ENCODE data around the gene HARBI1.

The HARBI1 gene

DNA sequence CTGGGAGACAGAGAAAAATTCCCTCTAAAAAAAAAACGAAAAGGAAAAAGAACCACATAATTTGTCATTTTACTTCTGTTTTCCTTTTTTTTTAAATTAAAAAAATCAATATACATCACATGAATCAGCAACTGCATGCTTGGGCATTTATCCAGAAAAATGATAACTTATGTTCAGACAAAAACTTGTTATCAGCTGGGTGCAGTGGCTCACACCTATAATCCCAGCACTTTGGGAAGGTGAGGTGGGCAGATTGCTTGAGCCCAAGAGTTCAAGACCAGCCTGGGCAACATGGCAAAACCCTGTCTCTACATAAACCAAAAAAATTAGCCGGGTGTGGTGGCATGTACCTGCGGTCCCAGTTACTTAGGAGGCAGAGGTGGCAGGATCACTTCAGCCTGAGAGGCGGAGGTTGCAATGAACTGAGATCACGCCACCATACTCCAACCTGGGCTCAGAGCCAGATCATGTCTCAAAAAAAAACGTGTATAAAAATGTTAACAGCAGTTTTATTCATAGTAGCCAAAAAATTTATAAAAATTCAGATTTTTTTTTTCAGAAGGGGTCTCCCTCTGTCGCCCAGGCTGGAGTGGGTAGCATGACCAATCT lies 51.7 kb downstream of the HARBI1 start:
- Histone ChIP-seq H3K27ac (ENCODE audit: low read depth, low read length, severe bottlenecking) (no peak overlapping the region), H3K4me3 (ENCODE audit: extremely low read depth, insufficient read depth, low read length, poor library complexity, severe bottlenecking) (no peak overlapping the region), H3K9me3 (ENCODE audit: control insufficient read depth, low read length) (no peaks in the 10 kb centered on the region), H3K36me3 (ENCODE audit: control insufficient read depth, insufficient read depth, low read length) (no peaks in the 10 kb centered on the region), H3K4me1 (ENCODE audit: control insufficient read depth, insufficient read depth, low read length, poor library complexity, severe bottlenecking) (no peaks in the 10 kb centered on the region)
- 91 to 96% methylated on average over 4 of the region's 7 CpGs for WGBS, 2 experiments (ENCODE audit: insufficient coverage in 2 of 2)

DNA sequence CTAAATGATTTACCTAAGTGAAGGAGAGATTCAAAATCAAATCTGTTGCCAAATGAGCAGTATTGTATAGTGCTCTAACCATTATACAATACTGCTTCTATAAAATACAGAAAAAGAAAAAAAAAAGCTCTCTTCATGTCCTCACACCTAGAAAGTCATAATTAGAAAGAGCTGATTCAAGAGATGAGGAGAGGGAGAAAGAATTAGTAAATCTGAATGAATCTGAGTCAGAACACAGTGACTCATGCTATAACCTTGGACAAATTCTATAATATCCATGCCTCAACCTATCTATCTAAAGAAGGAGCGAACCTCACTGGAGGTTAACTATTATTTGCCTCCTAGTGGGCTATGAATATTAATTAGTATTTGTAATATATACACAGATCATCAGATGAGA lies 52.6 kb downstream of the HARBI1 start:
- Histone ChIP-seq H3K4me3 (ENCODE audit: extremely low read depth, insufficient read depth, low read length, poor library complexity, severe bottlenecking) (no peak overlapping the region), H3K4me1 (ENCODE audit: control insufficient read depth, insufficient read depth, low read length, poor library complexity, severe bottlenecking) (no peaks in the 10 kb centered on the region), H3K9me3 (ENCODE audit: control insufficient read depth, low read length) (no peaks in the 10 kb centered on the region), H3K36me3 (ENCODE audit: control insufficient read depth, insufficient read depth, low read length) (no peaks in the 10 kb centered on the region), H3K27ac (ENCODE audit: low read depth, low read length, severe bottlenecking) (no peak overlapping the region)
- no CpG with 5 or more reads among the region's 1 CpG for WGBS, 2 experiments (ENCODE audit: insufficient coverage in 2 of 2)

DNA sequence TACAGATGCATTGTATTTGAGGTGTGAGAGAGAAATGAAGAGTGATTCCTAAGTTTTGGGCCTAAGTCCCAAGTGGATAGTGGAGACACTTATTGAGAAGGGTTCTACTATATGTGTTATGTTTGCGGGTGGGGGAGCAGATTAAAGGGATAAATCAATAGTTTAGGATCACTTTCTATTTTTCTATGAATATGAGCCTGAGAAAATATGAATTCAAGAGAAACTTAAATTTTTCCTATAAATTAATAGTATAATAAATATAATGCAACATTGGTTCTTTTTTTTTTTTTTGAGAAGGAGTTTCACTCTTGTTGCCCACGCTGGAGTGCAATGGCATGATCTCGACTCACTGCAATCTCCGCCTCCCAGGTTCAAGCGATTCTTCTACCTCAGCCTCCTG lies 54.5 kb downstream of the HARBI1 start:
- Histone ChIP-seq H3K4me3 (ENCODE audit: extremely low read depth, insufficient read depth, low read length, poor library complexity, severe bottlenecking) (no peak overlapping the region), H3K9me3 (ENCODE audit: control insufficient read depth, low read length) (no peaks in the 10 kb centered on the region), H3K27ac (ENCODE audit: low read depth, low read length, severe bottlenecking) (no peak overlapping the region), H3K4me1 (ENCODE audit: control insufficient read depth, insufficient read depth, low read length, poor library complexity, severe bottlenecking) (peaks cover 5% of the 10 kb centered on the region), H3K36me3 (ENCODE audit: control insufficient read depth, insufficient read depth, low read length) (no peaks in the 10 kb centered on the region)
- 100% methylated on average over 3 of the region's 5 CpGs; no CpG with 5 or more reads in 1 of the 2 experiments for WGBS, 2 experiments (ENCODE audit: insufficient coverage in 2 of 2)

DNA sequence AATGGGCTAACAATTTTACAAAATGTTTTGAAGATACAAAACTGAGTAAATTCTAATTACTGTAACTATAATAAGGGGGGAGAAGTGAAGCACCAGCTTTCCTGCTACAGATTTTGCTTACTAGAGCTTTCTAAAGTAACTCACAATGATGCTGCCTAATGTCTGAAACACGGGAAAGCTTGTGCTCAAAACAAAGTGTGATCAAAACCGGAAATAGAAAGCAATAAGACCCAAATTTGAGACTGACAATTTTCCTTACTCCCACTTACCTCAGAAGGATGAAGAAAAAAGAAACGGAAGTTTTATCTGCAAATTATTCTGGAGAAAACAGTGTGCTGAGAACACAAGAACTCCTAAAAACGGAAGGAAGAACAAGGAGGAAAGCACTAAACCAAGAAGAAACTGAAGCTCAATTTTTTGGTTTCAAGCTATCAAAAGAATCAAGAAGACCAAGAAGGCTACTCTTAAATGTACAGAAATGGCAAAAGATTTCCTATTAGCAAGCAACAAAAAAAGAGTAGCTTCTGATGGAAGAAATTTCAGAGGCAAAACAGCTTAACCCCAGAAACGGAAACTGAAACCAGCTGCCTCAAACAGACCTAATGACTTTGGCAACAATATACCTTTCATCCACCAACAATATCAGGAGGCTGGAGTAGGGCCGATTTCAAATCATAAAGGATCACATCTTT lies 56.6 kb downstream of the HARBI1 start:
- Histone ChIP-seq H3K36me3 (ENCODE audit: control insufficient read depth, insufficient read depth, low read length) (no peaks in the 10 kb centered on the region), H3K4me3 (ENCODE audit: extremely low read depth, insufficient read depth, low read length, poor library complexity, severe bottlenecking) (no peak overlapping the region), H3K27ac (ENCODE audit: low read depth, low read length, severe bottlenecking) (no peak overlapping the region), H3K9me3 (ENCODE audit: control insufficient read depth, low read length) (no peaks in the 10 kb centered on the region), H3K4me1 (ENCODE audit: control insufficient read depth, insufficient read depth, low read length, poor library complexity, severe bottlenecking) (peaks cover 9% of the 10 kb centered on the region)
- WGBS, 2 experiments (ENCODE audit: insufficient coverage in 2 of 2) = 93 to 95% methylated on average over 3 to 4 of the region's 6 CpGs

DNA sequence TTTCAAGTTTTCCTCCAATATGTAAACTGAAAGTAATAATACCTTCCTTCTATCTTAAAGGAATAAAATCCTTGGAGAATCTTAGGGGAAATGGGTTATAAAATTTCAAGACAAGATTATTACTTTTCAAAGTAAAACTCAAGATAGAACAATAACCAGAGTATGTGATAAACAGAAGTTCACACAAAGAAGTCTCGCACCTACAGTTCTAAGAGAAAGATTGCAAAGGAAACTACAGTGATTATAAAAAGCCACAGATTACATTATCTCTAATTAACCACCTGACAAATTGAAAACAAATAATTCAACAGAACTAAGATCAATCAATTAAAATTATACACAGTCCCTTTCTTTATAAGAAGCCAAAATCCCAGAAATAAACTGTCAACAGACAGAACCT lies 57.2 kb downstream of the HARBI1 start:
- H3K9me3 ChIP-seq (ENCODE audit: control insufficient read depth, low read length) = no peaks in the 10 kb centered on the region
- no CpG with 5 or more reads among the region's 1 CpG for WGBS, 2 experiments (ENCODE audit: insufficient coverage in 2 of 2)
- H3K4me3 ChIP-seq (ENCODE audit: extremely low read depth, insufficient read depth, low read length, poor library complexity, severe bottlenecking) = no peak overlapping the region

DNA sequence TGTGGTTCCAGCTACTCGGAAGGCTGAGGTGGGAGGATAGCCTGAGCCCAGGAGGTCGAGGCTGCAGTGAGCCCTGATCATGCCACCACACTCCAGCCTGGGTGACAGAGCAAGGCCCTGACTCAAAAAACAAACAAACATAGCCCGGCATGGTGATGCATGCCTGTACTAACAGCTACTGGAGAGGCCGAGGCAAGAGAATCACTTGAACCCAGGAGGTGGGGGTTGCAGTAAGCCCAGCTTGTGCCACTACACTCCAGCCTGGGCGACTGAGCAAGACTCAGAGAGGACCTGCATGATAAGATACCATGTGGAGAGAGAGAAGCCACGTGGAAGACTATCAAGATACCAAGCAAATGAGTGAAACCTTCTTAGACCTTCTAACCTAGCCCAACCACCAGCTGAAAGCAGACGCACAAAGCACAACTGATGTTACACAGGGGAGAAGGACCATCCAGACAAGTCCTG lies 59.3 kb downstream of the HARBI1 start:
- Histone ChIP-seq H3K27ac (ENCODE audit: low read depth, low read length, severe bottlenecking) (peak overlapping the region; percentile 5), H3K9me3 (ENCODE audit: control insufficient read depth, low read length) (no peaks in the 10 kb centered on the region), H3K36me3 (ENCODE audit: control insufficient read depth, insufficient read depth, low read length) (no peaks in the 10 kb centered on the region), H3K4me3 (ENCODE audit: extremely low read depth, insufficient read depth, low read length, poor library complexity, severe bottlenecking) (no peak overlapping the region), H3K4me1 (ENCODE audit: control insufficient read depth, insufficient read depth, low read length, poor library complexity, severe bottlenecking) (peaks cover 28% of the 10 kb centered on the region)
- WGBS, 2 experiments (ENCODE audit: insufficient coverage in 2 of 2) = 74 to 81% methylated on average over 5 of the region's 7 CpGs

More for the DNA sequence above, 57.2 kb downstream of the HARBI1 start:
- Histone ChIP-seq H3K27ac (ENCODE audit: low read depth, low read length, severe bottlenecking) (no peak overlapping the region), H3K4me1 (ENCODE audit: control insufficient read depth, insufficient read depth, low read length, poor library complexity, severe bottlenecking) (peaks cover 15% of the 10 kb centered on the region), H3K36me3 (ENCODE audit: control insufficient read depth, insufficient read depth, low read length) (no peaks in the 10 kb centered on the region)

DNA sequence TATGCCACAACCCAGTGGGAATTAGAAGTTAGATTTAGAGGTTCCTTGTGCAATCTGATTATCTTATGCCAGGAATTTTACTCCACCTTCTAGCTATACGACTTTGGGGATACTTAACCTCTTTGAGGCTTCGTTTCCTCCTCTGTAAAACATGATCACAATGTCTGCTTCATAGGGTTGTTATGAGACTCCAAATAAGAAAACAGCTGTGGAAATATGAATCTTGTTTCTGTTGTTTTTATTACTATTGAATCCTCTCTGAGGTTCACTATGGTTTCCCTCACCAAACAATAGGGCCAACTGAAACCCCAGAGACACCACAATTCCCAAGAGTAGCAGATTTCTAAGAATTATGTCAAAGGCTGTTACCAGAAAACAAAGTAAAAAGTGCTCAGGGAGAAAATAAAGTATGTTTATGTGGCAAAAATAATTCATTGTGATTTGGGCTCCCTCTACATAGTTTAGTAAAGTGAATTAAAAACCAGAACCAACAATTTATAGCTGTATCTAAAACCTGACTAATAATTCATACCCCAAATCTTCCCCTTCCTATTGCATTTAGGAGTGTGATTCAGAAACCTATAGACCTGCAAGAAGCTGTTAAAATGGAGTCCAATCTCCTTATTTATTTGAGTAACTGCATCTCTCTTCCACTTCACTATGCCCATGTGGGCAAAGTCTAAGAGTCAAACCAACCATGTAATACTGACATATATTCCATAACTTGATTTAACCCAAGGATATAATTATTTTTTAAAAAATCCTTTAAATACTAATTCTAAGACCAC lies 61.6 kb downstream of the HARBI1 start:
- peaks cover 28% of the 10 kb centered on the region for H3K4me1 ChIP-seq (ENCODE audit: control insufficient read depth, insufficient read depth, low read length, poor library complexity, severe bottlenecking)
- no peaks in the 10 kb centered on the region for H3K9me3 ChIP-seq (ENCODE audit: control insufficient read depth, low read length)
- H3K4me3 ChIP-seq (ENCODE audit: extremely low read depth, insufficient read depth, low read length, poor library complexity, severe bottlenecking) = no peak overlapping the region
- no CpG with 5 or more reads among the region's 2 CpGs for WGBS, 2 experiments (ENCODE audit: insufficient coverage in 2 of 2)
- no peaks in the 10 kb centered on the region for H3K36me3 ChIP-seq (ENCODE audit: control insufficient read depth, insufficient read depth, low read length)
- no peak overlapping the region for H3K27ac ChIP-seq (ENCODE audit: low read depth, low read length, severe bottlenecking)

DNA sequence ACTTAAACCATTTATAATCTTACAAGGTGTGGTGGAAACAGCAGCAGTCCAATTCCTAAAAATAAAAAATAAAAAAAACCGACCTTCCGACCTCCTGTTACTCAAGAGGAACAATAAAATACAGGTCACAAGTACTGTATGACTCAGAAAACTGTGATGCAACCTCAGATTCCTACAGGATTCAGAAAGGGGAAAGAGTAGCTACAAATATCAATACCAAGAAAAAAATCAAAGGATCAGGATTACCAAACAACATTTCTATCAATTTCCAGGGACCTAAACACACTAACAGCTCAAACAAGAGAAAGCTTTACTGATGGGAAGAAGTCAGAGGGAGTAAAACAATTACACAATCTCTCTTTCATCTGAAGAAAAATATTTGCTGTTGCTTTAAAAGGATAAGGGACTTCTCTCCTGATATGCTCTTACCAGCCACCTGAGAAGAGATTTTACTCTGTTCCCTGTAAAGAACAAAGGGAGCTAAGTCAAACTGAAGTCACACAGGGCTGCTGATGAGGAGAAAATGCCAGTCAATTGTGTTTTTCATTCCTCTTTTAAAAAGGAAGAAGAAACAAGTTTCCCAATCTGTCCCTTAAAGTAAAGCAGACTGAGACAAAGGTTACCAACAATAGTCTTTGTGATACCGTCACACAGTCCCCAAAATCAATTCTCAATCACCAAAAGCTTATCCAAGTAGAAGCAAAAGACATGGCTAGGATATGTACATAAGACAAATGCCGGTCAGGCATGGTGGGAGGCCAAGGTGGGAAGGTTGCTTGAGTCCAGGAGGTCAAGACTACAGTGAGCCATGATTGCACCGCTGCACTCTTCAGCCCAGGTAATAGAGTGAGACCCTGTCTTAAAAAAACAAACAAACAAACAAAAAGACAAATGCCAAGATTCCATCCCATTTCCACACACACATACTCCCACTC lies 62.5 kb downstream of the HARBI1 start:
- WGBS, 2 experiments (ENCODE audit: insufficient coverage in 2 of 2) = 75 to 100% methylated on average over 1 to 2 of the region's 5 CpGs
- no peak overlapping the region for H3K4me3 ChIP-seq (ENCODE audit: extremely low read depth, insufficient read depth, low read length, poor library complexity, severe bottlenecking)
- H3K9me3 ChIP-seq (ENCODE audit: control insufficient read depth, low read length) = no peaks in the 10 kb centered on the region
- peaks cover 28% of the 10 kb centered on the region for H3K4me1 ChIP-seq (ENCODE audit: control insufficient read depth, insufficient read depth, low read length, poor library complexity, severe bottlenecking)
- no peaks in the 10 kb centered on the region for H3K36me3 ChIP-seq (ENCODE audit: control insufficient read depth, insufficient read depth, low read length)
- H3K27ac ChIP-seq (ENCODE audit: low read depth, low read length, severe bottlenecking) = peak overlapping the region; percentile 87

DNA sequence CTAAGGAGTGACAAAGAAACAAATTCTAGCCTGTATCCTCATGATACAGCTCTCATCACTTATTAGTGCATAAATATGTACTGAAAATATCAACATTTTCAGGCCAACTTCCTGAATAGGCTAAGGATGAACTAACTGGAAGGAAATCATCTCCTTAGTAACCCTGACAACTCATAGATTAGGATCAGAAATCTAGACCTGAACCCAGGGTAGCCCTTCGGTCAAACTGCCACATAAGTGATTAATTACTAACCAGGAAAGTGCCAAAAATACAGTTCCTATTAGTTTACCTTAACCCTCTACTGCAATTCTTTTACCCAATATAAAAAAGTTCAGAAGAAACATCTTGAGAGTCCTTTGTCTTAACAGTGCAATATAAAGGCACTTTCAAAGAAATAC lies 63.2 kb downstream of the HARBI1 start:
- WGBS, 2 experiments (ENCODE audit: insufficient coverage in 2 of 2) = 60 to 100% methylated on average over 1 of the region's 1 CpG

More for the DNA sequence above, 63.2 kb downstream of the HARBI1 start:
- H3K27ac ChIP-seq (ENCODE audit: low read depth, low read length, severe bottlenecking) = peak overlapping the region; percentile 87
- no peaks in the 10 kb centered on the region for H3K36me3 ChIP-seq (ENCODE audit: control insufficient read depth, insufficient read depth, low read length)
- H3K4me3 ChIP-seq (ENCODE audit: extremely low read depth, insufficient read depth, low read length, poor library complexity, severe bottlenecking) = no peak overlapping the region
- peaks cover 28% of the 10 kb centered on the region for H3K4me1 ChIP-seq (ENCODE audit: control insufficient read depth, insufficient read depth, low read length, poor library complexity, severe bottlenecking)
- no peaks in the 10 kb centered on the region for H3K9me3 ChIP-seq (ENCODE audit: control insufficient read depth, low read length)
